Peyer's patch (tissue), 4 donors: ENCODE data around the gene LCE2C.

ENCODE experiments used
- POLR2A ChIP-seq, 2 donors: fragments of 450-650 bp; IDR thresholded peaks; one replicate each; pipeline ENCODE4 v1.5.1; 2017; ENCODE audit warnings: antibody characterized with exemption in 2 of 2, mild to moderate bottlenecking in 2 of 2, moderate library complexity in 2 of 2
- TF ChIP-seq, protein P1 (sequence below), 6 experiments: fragments of 450-650 bp in 4 of 6; fragments of 200-600 bp in 2 of 6; sonication (generic) in 1 of 6; IDR thresholded peaks; one replicate each; pipeline ENCODE4 v1.5.1; 2017 to 2019; ENCODE audit warnings: antibody characterized with exemption in 6 of 6, mild to moderate bottlenecking in 3 of 6, moderate library complexity in 1 of 6

GRCh38 chr1:152656459-152656858, 18.6 kb upstream of the LCE2C start:
- TF ChIP-seq, protein P1, sequence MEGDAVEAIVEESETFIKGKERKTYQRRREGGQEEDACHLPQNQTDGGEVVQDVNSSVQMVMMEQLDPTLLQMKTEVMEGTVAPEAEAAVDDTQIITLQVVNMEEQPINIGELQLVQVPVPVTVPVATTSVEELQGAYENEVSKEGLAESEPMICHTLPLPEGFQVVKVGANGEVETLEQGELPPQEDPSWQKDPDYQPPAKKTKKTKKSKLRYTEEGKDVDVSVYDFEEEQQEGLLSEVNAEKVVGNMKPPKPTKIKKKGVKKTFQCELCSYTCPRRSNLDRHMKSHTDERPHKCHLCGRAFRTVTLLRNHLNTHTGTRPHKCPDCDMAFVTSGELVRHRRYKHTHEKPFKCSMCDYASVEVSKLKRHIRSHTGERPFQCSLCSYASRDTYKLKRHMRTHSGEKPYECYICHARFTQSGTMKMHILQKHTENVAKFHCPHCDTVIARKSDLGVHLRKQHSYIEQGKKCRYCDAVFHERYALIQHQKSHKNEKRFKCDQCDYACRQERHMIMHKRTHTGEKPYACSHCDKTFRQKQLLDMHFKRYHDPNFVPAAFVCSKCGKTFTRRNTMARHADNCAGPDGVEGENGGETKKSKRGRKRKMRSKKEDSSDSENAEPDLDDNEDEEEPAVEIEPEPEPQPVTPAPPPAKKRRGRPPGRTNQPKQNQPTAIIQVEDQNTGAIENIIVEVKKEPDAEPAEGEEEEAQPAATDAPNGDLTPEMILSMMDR (IDR thresholded peaks at IDR 0.05): no peak
- TF ChIP-seq POLR2A (IDR thresholded peaks at IDR 0.05): no peak
